Fibroblast of lung (primary cell): ENCODE data around the gene CELSR3. TPM values are rescaled to one million over a fixed set of nuclear protein-coding genes. Genes with fewer than 3 reads are reported as not detected.

Experiments
- DNase-seq, 2 donors: peaks; one replicate each; pipeline versions ENCODE4 v3.0.0 to v3.0.0-alpha.2; 2010; ENCODE audit warnings: low read depth in 2 of 2
- H2AFZ ChIP-seq: 2 replicates; pipeline ENCODE4 v1.5.1; 2012; ENCODE audit warnings: low read length, control low read depth, inconsistent platforms
- H3K27ac ChIP-seq: 2 replicates; pipeline ENCODE4 v1.5.1; 2011; ENCODE audit warnings: low read length, control low read depth; ENCODE audit not compliant: insufficient read depth
- H3K27me3 ChIP-seq: 2 replicates; pipeline ENCODE4 v1.5.1; 2011; ENCODE audit warnings: mild to moderate bottlenecking, low read length; ENCODE audit not compliant: control insufficient read depth, insufficient read depth
- H3K36me3 ChIP-seq: 2 replicates; pipeline ENCODE4 v1.5.1; 2011; ENCODE audit warnings: low read length; ENCODE audit not compliant: control insufficient read depth, insufficient read depth
- H3K4me1 ChIP-seq: 2 replicates; pipeline ENCODE4 v1.5.1; 2011; ENCODE audit warnings: low read length; ENCODE audit not compliant: control insufficient read depth, insufficient read depth; ENCODE audit errors: extremely low read depth
- H3K4me2 ChIP-seq: 2 replicates; pipeline ENCODE4 v1.5.1; 2011; ENCODE audit warnings: low read length, control low read depth; ENCODE audit not compliant: insufficient read depth; ENCODE audit errors: extremely low read depth
- H3K4me3 ChIP-seq, 4 experiments: fragments of 200-600 bp in 1 of 4; sonication (generic) in 1 of 4; replicated peaks in 1 of 4; 2 replicates each; pipeline ENCODE4 v1.5.1; 2011 to 2016; ENCODE audit warnings: low read length in 4 of 4, low read depth in 3 of 4, mild to moderate bottlenecking in 3 of 4, control low read depth in 2 of 4, inconsistent platforms in 1 of 4, mixed read lengths in 1 of 4; ENCODE audit not compliant: insufficient read depth in 1 of 4; ENCODE audit errors: control extremely low read depth in 1 of 4
- H3K79me2 ChIP-seq: 2 replicates; pipeline ENCODE4 v1.5.1; 2012; ENCODE audit warnings: mild to moderate bottlenecking, low read length, inconsistent platforms; ENCODE audit not compliant: control insufficient read depth, insufficient read depth
- H3K9ac ChIP-seq: 2 replicates; pipeline ENCODE4 v1.5.1; 2011; ENCODE audit warnings: mild to moderate bottlenecking, low read length, control low read depth; ENCODE audit not compliant: insufficient read depth
- H3K9me3 ChIP-seq: 2 replicates; pipeline ENCODE4 v1.5.1; 2012; ENCODE audit warnings: low read depth, low read length; ENCODE audit not compliant: control insufficient read depth, insufficient read depth
- H4K20me1 ChIP-seq: 2 replicates; pipeline ENCODE4 v1.5.1; 2011; ENCODE audit warnings: low read length; ENCODE audit not compliant: control insufficient read depth, insufficient read depth; ENCODE audit errors: extremely low read depth
- EZH2 ChIP-seq: IDR thresholded peaks from 2 replicates; pipeline ENCODE4 v1.5.1; 2012; ENCODE audit warnings: low read length, control low read depth, mild to moderate bottlenecking; ENCODE audit errors: missing control alignments
- polyA plus RNA-seq, 2 donors: library from polyadenylated mRNA; depleted of rRNA in 1 of 2; stranded (reverse) in 1 of 2; unstranded in 1 of 2; fragments of >200 nt; gene quantifications; 2 replicates each; pipeline ENCODE4 v1.2.1, GENCODE V29; 2011 to 2012; ENCODE audit warnings: missing spikeins in 1 of 2
- total RNA-seq: library from RNA; depleted of rRNA; stranded (reverse); fragments of >200 nt; gene quantifications from 2 replicates; pipeline ENCODE4 v1.2.1, GENCODE V29; 2014
- TF ChIP-seq, protein P1 (sequence below), 2 donors: IDR thresholded peaks in 1 of 2; conservative IDR thresholded peaks in 1 of 2; 1 replicate in 1 of 2; 2 replicates in 1 of 2; pipeline ENCODE4 v1.5.1; 2011 to 2012; ENCODE audit warnings: low read length in 2 of 2, control low read depth in 1 of 2, inconsistent platforms in 1 of 2, low read depth in 1 of 2, mild to moderate bottlenecking in 1 of 2

Gene CELSR3
- total and polyA plus RNA-seq, 2 donors (not counting 1 experiment from before 2014, with no cell fraction given), result 0.44 to 2.1 TPM

DNA sequence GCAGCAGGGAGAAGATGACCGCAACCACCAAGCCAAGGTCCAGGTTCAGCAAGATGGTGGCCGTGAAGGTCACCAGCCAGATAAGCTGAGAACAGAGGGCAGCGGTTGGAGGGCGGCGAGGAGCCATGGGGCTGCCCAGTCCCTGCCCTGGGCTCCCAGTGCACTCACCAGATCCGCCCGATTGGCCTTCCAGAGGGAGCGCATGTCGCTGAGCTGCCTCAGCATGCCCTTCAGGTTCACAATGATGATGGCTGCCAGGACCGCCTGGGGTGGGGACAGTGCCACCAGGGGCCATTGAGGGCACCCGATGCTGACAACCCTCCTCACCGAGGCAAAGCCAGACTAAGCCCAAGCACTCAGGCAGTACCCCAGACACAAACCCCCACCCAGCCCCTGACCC, 32.8 kb downstream of the CELSR3 start:
- Histone ChIP-seq H3K27ac (no peak overlapping the region), H3K4me1 (peaks cover 6% of the 10 kb centered on the region), H3K4me3 (no peak overlapping the region), H3K36me3 (peaks cover 36% of the 10 kb centered on the region), H3K9ac (no peak overlapping the region), H3K9me3 (no peaks in the 10 kb centered on the region), H2AFZ (no peak overlapping the region), H3K4me2 (no peak overlapping the region), H4K20me1 (no peaks in the 10 kb centered on the region), H3K79me2 (peaks cover 6% of the 10 kb centered on the region), H3K27me3 (no peaks in the 10 kb centered on the region)
- no peak for DNase-seq
- TF ChIP-seq, protein P1, sequence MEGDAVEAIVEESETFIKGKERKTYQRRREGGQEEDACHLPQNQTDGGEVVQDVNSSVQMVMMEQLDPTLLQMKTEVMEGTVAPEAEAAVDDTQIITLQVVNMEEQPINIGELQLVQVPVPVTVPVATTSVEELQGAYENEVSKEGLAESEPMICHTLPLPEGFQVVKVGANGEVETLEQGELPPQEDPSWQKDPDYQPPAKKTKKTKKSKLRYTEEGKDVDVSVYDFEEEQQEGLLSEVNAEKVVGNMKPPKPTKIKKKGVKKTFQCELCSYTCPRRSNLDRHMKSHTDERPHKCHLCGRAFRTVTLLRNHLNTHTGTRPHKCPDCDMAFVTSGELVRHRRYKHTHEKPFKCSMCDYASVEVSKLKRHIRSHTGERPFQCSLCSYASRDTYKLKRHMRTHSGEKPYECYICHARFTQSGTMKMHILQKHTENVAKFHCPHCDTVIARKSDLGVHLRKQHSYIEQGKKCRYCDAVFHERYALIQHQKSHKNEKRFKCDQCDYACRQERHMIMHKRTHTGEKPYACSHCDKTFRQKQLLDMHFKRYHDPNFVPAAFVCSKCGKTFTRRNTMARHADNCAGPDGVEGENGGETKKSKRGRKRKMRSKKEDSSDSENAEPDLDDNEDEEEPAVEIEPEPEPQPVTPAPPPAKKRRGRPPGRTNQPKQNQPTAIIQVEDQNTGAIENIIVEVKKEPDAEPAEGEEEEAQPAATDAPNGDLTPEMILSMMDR (conservative IDR thresholded peaks at IDR 0.05 in 1 of 2, IDR thresholded peaks at IDR 0.05 in 1 of 2; ENCODE audit: low read depth in 1 of 2, low read length in 2 of 2), result no peak
- TF ChIP-seq EZH2, result no peak

DNA sequence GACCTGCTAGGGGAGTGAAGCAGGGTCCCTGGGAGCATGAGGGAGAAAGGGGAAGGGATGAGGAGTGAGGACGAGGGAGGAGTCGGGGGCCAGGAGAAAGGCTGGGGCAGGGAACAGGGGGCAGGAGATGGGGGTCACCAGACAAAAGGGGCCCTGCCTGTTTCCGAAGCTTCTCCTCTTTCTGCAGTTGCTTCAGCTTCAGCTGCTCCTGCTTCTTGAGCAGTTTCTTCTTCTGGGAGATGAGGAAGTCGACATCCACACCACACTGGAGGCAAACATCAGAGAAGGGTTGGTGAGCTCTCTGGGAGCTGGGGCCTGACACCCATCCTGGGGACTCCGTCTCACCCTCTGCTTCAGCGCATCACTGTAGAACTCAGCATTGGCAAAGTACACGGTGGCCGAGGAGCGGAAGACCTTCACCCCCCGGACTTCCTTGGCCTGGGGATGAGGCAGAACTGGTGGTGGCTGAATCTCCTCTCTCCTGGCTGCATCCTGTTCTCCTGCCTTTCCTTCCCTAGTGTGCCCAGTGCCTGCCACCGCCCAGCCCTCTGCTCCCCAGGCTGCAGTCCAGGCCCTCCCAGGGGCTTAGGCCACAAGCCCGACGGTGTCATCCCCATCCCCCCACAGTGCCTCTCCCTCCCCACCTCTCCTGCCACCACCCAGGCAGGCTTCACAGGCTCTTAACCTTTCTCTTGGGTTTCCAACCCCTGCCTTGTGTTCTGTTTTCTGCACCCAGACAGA, 34.2 kb downstream of the CELSR3 start:
- Histone ChIP-seq H2AFZ (no peak overlapping the region), H3K4me2 (no peak overlapping the region), H3K27me3 (no peaks in the 10 kb centered on the region), H3K27ac (no peak overlapping the region), H4K20me1 (no peaks in the 10 kb centered on the region), H3K79me2 (no peaks in the 10 kb centered on the region), H3K9me3 (no peaks in the 10 kb centered on the region), H3K4me1 (no peaks in the 10 kb centered on the region), H3K9ac (no peak overlapping the region), H3K4me3 (no peak overlapping the region), H3K36me3 (peaks cover 36% of the 10 kb centered on the region)
- DNase-seq, result no peak
- TF ChIP-seq EZH2, result no peak
- TF ChIP-seq, protein P1 (conservative IDR thresholded peaks at IDR 0.05 in 1 of 2, IDR thresholded peaks at IDR 0.05 in 1 of 2; ENCODE audit: low read depth in 1 of 2, low read length in 2 of 2), result no peak

GRCh38 chr3:48625600-48625999, 37.1 kb downstream of the CELSR3 start:
- Histone ChIP-seq H3K27ac (no peak overlapping the region), H3K4me3 (no peak overlapping the region), H3K9ac (no peak overlapping the region), H3K9me3 (no peaks in the 10 kb centered on the region), H3K4me1 (no peaks in the 10 kb centered on the region), H3K79me2 (no peaks in the 10 kb centered on the region), H2AFZ (no peak overlapping the region), H3K4me2 (no peak overlapping the region), H3K36me3 (peaks cover 16% of the 10 kb centered on the region), H4K20me1 (no peaks in the 10 kb centered on the region), H3K27me3 (no peaks in the 10 kb centered on the region)
- no peak for DNase-seq
- TF ChIP-seq EZH2, result no peak
- TF ChIP-seq, protein P1 (conservative IDR thresholded peaks at IDR 0.05 in 1 of 2, IDR thresholded peaks at IDR 0.05 in 1 of 2; ENCODE audit: low read depth in 1 of 2, low read length in 2 of 2), result no peak
